Inflammatory macrophage (primary cell): Measurements from ENCODE around the gene CEACAM4.

Experiments
- DNase-seq, 2 donors: peaks; one replicate each; pipeline ENCODE4 v3.0.0-alpha.2; 2020 to 2022

Gene CEACAM4

GRCh38 chr19:41616792-41617621 is 9.9 kb downstream of the CEACAM4 start:
- DNase-seq: peak; percentile 24 to 32

- no peak for DNase-seq
Observed at GRCh38 chr19:41615207-41615606, 11.7 kb downstream of the CEACAM4 start.

GRCh38 chr19:41612483-41612882 is 14.4 kb downstream of the CEACAM4 start:
- peak; percentile 48 to 57 for DNase-seq

- DNase-seq: no peak
Observed at GRCh38 chr19:41610789-41611188, 16.1 kb downstream of the CEACAM4 start.

- DNase-seq: no peak
Observed at GRCh38 chr19:41607668-41608067, 19.2 kb downstream of the CEACAM4 start.

GRCh38 chr19:41606215-41606837 is 20.5 kb downstream of the CEACAM4 start:
- no peak for DNase-seq

- DNase-seq: no peak
Observed at GRCh38 chr19:41604831-41605230, 22.0 kb downstream of the CEACAM4 start.

GRCh38 chr19:41601771-41602170 is 25.1 kb downstream of the CEACAM4 start:
- no peak for DNase-seq

GRCh38 chr19:41599175-41599966 is 27.5 kb downstream of the CEACAM4 start:
- no peak for DNase-seq

GRCh38 chr19:41597600-41598041 is 29.3 kb downstream of the CEACAM4 start:
- peak; percentile 82 to 88 for DNase-seq

- no peak for DNase-seq
Observed at GRCh38 chr19:41595890-41596280, 31.0 kb downstream of the CEACAM4 start.

GRCh38 chr19:41595258-41595889 is 31.5 kb downstream of the CEACAM4 start:
- DNase-seq: peak; percentile 81 to 85

GRCh38 chr19:41591951-41592562 is 34.8 kb downstream of the CEACAM4 start:
- DNase-seq: no peak

- DNase-seq: peak; percentile 66 to 70
Observed at GRCh38 chr19:41590936-41591335, 35.9 kb downstream of the CEACAM4 start.

GRCh38 chr19:41589371-41589770 is 37.5 kb downstream of the CEACAM4 start:
- no peak for DNase-seq

GRCh38 chr19:41588497-41589209 is 38.2 kb downstream of the CEACAM4 start:
- peak; percentile 18 to 24 for DNase-seq

- DNase-seq: no peak
Observed at GRCh38 chr19:41587838-41588210, 39.0 kb downstream of the CEACAM4 start.

GRCh38 chr19:41587101-41587837 is 39.6 kb downstream of the CEACAM4 start:
- no peak for DNase-seq

- no peak for DNase-seq
Observed at GRCh38 chr19:41586064-41586463, 40.8 kb downstream of the CEACAM4 start.

- DNase-seq: no peak
Observed at GRCh38 chr19:41584931-41585330, 41.9 kb downstream of the CEACAM4 start.

- no peak for DNase-seq
Observed at GRCh38 chr19:41584260-41584810, 42.5 kb downstream of the CEACAM4 start.
